ENCODE data around the gene GPHB5.
"Not testable (repeated sequence)": the region's sequence is repeated elsewhere in the genome, so short reads cannot be mapped to it uniquely, and the experiment has no call there.

The GPHB5 gene

GRCh38 chr14:63308723-63309317 lies 9.9 kb downstream of the GPHB5 start:
- peak; percentile 54 for TF ChIP-seq CTCF (conservative IDR thresholded peaks at IDR 0.05; ENCODE audit: control insufficient read depth, insufficient read depth, low read depth, low read length)
- DNase-seq (ENCODE audit: low read depth), result peak; percentile 15
- no peak overlapping the region for H3K4me3 ChIP-seq (ENCODE audit: control insufficient read depth, low read depth, low read length)

GRCh38 chr14:63304429-63304828 lies 14.3 kb downstream of the GPHB5 start:
- not testable (repeated sequence) for H3K4me3 ChIP-seq (ENCODE audit: control insufficient read depth, low read depth, low read length); DNase-seq (ENCODE audit: low read depth)

- no peak for TF ChIP-seq CTCF (conservative IDR thresholded peaks at IDR 0.05; ENCODE audit: control insufficient read depth, insufficient read depth, low read depth, low read length)
- no peak overlapping the region for H3K4me3 ChIP-seq (ENCODE audit: control insufficient read depth, low read depth, low read length)
- DNase-seq (ENCODE audit: low read depth), result no peak
These were observed 16.7 kb downstream of the GPHB5 start for GRCh38 chr14:63301891-63302534.

GRCh38 chr14:63300854-63301253 lies 17.9 kb downstream of the GPHB5 start:
- no peak for TF ChIP-seq CTCF (conservative IDR thresholded peaks at IDR 0.05; ENCODE audit: control insufficient read depth, insufficient read depth, low read depth, low read length)
- no peak overlapping the region for H3K4me3 ChIP-seq (ENCODE audit: control insufficient read depth, low read depth, low read length)
- DNase-seq (ENCODE audit: low read depth), result no peak

GRCh38 chr14:63299351-63300110 lies 19.2 kb downstream of the GPHB5 start:
- H3K4me3 ChIP-seq (ENCODE audit: control insufficient read depth, low read depth, low read length), result no peak overlapping the region
- DNase-seq (ENCODE audit: low read depth), result no peak
- TF ChIP-seq CTCF (conservative IDR thresholded peaks at IDR 0.05; ENCODE audit: control insufficient read depth, insufficient read depth, low read depth, low read length), result no peak

- no peak for DNase-seq (ENCODE audit: low read depth)
- no peak overlapping the region for H3K4me3 ChIP-seq (ENCODE audit: control insufficient read depth, low read depth, low read length)
- no peak for TF ChIP-seq CTCF (conservative IDR thresholded peaks at IDR 0.05; ENCODE audit: control insufficient read depth, insufficient read depth, low read depth, low read length)
These were observed 21.2 kb downstream of the GPHB5 start for GRCh38 chr14:63297372-63298063.

Data from fibroblast of mammary gland (primary cell).